Fibroblast of lung (primary cell): ENCODE data around the gene THSD7B.

Experiments
- EZH2 ChIP-seq: IDR thresholded peaks from 2 replicates; pipeline ENCODE4 v1.5.1; 2012; ENCODE audit warnings: low read length, control low read depth, mild to moderate bottlenecking; ENCODE audit errors: missing control alignments
- TF ChIP-seq, protein P1 (sequence below), 2 donors: IDR thresholded peaks in 1 of 2; conservative IDR thresholded peaks in 1 of 2; 1 replicate in 1 of 2; 2 replicates in 1 of 2; pipeline ENCODE4 v1.5.1; 2011 to 2012; ENCODE audit warnings: low read length in 2 of 2, control low read depth in 1 of 2, inconsistent platforms in 1 of 2, low read depth in 1 of 2, mild to moderate bottlenecking in 1 of 2

DNA sequence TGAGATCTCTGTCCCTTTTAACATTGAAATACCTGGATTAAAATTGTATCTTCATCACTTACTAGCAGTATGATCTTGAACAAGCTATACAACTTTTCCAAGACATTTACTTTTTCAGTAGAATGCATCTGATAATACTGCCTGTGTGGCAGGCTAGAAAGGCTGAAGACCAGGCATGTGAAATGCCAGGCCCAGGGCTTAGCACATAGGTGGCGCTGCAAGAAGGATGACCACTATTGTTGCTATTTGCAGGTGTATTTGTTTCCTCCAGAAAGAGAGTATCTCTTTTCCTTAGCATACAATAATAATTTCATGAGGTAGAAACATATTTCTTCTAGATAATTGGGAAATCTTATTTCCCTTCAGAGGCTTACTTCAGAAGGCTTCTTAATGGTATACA is 331.3 kb downstream of the THSD7B start:
- TF ChIP-seq, protein P1, sequence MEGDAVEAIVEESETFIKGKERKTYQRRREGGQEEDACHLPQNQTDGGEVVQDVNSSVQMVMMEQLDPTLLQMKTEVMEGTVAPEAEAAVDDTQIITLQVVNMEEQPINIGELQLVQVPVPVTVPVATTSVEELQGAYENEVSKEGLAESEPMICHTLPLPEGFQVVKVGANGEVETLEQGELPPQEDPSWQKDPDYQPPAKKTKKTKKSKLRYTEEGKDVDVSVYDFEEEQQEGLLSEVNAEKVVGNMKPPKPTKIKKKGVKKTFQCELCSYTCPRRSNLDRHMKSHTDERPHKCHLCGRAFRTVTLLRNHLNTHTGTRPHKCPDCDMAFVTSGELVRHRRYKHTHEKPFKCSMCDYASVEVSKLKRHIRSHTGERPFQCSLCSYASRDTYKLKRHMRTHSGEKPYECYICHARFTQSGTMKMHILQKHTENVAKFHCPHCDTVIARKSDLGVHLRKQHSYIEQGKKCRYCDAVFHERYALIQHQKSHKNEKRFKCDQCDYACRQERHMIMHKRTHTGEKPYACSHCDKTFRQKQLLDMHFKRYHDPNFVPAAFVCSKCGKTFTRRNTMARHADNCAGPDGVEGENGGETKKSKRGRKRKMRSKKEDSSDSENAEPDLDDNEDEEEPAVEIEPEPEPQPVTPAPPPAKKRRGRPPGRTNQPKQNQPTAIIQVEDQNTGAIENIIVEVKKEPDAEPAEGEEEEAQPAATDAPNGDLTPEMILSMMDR (conservative IDR thresholded peaks at IDR 0.05 in 1 of 2, IDR thresholded peaks at IDR 0.05 in 1 of 2; ENCODE audit: low read depth in 1 of 2, low read length in 2 of 2), result no peak
- TF ChIP-seq EZH2, result no peak
